ENCODE results near the gene SLC16A10.
"Not testable (repeated sequence)": the region's sequence is repeated elsewhere in the genome, so short reads cannot be mapped to it uniquely, and the experiment has no call there.

Gene SLC16A10

GRCh38 chr6:111187874-111188273 is 100.6 kb downstream of the SLC16A10 start:
- no peak for DNase-seq (ENCODE audit: low spot score)

GRCh38 chr6:111189666-111190210 is 102.4 kb downstream of the SLC16A10 start:
- DNase-seq (ENCODE audit: low spot score), result not testable (repeated sequence)

DNA sequence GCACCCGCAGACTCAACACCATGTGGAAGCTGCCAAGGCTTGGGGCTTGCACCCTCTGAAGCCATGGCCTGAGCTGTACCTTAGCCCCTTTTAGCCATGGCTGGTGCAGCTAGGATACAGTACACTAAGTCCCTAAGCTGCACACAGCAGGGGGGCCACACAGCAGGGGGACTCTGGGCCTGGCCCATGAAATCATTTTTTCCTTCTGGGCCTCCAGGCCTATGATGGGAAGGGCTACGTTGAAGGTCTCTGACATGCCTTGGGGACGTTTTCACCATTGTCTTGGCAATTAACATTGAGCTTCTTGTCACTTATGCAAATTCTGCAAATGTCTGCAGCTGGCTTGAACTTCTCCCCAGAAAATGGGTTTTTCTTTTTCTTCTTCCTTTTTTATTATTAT is 103.3 kb downstream of the SLC16A10 start:
- DNase-seq (ENCODE audit: low spot score), result no peak

DNA sequence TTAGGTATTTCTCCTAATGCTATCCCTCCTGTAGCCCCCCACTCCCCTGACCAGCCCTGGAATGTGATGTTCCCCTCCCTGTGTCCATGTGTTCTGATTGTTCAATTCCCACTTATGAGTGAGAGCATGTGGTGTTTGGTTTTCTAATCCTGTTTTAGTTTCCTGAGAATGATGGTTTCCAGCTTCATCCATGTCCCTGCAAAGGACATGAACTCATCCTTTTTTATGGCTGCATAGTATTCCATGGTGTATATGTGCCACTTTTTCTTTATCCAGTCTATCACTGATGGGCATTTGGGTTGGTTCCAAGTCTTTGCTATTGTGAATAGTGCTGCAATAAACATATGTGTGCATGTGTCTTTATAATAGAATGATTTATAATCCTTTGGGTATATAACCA is 103.8 kb downstream of the SLC16A10 start:
- not testable (repeated sequence) for DNase-seq (ENCODE audit: low spot score)

GRCh38 chr6:111192911-111193555 is 105.7 kb downstream of the SLC16A10 start:
- no peak for DNase-seq (ENCODE audit: low spot score)

DNA sequence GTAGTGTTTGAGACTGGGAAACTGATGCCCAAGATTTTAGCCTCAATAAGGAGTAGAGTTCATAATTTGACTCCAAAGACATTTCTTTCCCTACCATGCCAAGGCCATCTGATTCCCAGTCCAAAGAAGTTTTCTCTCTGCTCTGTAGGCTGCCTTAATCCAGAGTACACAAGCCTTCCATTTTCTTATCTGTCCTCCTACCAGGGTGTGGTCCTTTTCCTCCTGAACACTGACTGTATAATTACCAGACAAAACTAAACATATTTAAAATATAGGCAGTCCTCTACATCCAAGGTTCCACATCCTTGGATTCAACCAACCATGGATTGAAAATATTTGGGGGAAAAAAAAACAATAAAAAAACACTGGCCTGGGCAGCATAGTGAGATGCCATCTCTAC is 108.4 kb downstream of the SLC16A10 start:
- DNase-seq (ENCODE audit: low spot score), result no peak

DNA sequence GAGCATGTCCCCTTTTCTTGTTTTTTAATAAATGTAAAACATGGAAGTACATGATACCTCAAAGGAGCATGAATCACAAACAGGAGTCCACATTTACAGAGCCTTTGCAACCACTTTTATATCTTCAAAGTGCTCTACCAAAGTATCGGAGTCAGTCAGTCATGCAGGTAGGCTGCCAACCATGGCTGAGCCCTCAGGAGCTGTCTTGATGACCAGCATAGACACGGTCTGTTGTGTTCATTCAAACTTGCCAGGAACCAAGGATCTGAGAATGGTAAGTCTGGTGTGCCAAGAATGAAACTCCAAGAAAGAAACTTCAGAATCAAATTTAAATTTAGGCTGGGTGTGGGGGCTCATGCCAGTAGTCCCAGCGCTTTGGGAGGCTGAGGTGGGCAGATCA is 111.5 kb downstream of the SLC16A10 start:
- no peak for DNase-seq (ENCODE audit: low spot score)

GRCh38 chr6:111199935-111200334 is 112.6 kb downstream of the SLC16A10 start:
- DNase-seq (ENCODE audit: low spot score), result no peak

DNA sequence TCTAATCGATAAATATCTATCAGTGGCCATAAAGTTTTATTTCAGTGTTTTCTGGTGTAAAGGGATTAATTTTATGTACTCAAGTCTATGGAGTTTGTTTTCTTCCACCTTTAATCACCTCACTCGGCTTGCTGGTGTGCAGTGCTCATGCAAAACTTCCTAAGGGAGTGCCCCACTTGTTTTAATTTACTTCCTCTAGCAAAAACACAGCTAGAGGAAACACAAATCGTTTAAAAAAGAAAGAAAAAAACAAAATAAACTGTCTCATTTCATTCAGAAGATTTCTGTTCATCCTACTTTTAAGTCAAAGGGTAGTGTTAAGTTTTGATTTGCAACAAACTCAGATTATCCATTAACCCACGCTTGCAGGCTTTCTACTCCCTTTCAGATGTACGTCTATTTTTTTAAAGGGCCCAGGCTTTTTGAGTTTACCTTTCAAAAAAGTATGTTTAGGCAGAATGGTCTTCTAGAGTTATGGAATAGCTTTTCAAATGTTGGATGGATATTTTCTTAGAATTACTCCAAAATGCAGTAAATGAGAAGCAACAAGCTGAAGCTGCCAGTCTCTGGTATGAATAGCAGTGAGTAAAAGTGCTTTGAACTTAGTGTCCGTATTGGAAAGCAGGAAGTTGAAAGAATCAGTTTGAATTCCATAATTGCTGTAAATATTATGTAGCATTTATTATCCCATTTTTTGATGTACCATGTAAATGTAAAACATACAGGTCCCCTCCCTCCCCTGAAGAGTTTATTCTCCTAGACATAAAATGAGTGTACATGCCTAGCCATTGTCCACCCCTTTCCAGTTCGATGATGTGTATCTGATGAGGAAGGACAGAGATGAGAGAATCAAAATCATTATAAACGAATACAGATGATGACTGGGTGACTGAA is 113.3 kb downstream of the SLC16A10 start:
- no peak for DNase-seq (ENCODE audit: low spot score)

GRCh38 chr6:111201244-111201554 is 113.9 kb downstream of the SLC16A10 start:
- no peak for DNase-seq (ENCODE audit: low spot score)

- DNase-seq (ENCODE audit: low spot score), result no peak
Measured at GRCh38 chr6:111201764-111202163, 114.5 kb downstream of the SLC16A10 start.

DNA sequence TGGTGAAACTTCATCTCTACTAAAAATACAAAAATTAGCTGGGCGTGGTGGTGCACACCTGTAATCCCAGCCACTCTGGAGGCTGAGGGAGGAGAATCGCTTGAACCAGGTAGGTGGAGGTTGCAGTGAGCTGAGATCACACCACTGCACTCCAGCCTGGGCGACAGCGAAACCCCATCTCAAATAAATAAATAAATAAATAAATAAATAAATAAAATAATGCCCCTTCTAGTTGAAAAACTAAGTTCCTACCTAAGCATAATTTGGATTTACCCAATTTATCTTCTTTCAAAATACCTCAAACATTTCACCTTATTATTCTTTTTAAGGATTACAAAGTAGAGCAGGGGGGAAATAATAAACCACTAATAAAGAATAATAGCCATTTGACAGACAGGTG is 116.2 kb downstream of the SLC16A10 start:
- DNase-seq (ENCODE audit: low spot score), result not testable (repeated sequence)

DNA sequence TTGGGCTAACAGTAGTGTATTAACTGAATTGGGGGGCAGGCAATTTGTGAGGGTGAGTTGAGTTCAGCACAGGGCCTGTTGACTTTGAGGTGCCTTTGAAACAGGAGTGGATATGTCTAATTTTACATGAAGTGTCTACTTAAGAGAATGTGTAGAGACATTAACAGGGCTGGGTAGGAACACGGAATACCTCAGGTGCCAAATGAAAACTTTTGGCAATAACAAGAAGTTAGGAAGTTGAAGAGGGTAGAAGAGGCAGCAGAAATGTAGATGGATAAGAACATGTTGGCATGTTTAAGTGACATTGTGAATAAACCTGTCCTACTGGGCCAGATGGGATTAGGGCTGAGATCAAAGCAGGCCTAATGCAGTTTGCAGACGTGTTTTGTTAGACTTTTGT is 117.0 kb downstream of the SLC16A10 start:
- DNase-seq (ENCODE audit: low spot score), result no peak

- DNase-seq (ENCODE audit: low spot score), result no peak
Measured at GRCh38 chr6:111204881-111205280, 117.6 kb downstream of the SLC16A10 start.

GRCh38 chr6:111205502-111205901 is 118.2 kb downstream of the SLC16A10 start:
- DNase-seq (ENCODE audit: low spot score), result no peak

- no peak for DNase-seq (ENCODE audit: low spot score)
Measured at GRCh38 chr6:111207141-111207858, 120.0 kb downstream of the SLC16A10 start.

DNA sequence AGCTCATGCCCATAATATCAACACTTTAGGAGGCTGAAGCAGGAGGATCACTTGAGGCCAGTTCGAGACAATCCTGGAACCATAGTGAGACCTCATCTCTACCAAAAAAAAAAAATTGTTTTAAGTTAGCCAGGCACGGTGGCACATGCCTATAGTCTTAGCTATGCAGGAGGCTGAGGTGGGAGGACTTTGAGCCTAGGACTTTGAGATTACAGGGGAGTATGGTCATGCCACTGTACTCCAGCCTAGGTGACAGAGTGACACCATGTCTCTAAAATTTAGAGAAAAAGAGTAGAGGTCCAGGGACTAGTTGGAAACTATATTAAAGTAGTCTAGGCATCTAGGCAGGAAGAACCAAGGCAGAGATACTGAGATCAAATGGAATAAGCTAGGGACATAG is 121.6 kb downstream of the SLC16A10 start:
- DNase-seq (ENCODE audit: low spot score), result no peak

DNA sequence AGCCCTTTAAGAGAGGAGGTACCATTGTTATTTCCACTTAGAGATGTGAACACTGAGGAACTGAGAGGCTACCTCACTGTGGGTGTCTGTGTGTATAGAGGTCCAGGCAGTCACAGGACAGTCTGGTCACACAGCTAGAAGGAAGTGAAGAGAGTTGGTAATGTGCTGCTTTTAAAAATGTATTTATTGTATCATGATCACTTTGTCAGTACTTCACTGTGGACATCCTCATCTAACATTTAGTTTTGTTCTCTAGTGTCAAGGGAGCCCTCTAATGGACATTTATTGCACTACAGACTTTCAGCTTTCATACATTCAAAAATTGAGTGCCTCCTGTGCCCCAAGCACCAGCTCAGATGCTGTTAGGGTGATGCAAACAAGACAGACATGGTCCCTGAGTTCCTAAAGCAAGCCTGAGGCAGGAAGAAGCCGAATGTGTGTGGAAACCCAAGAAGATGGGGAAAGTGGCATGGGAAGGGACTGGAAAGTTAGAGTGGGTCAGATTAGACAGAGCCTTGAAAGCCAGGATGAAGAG is 123.0 kb downstream of the SLC16A10 start:
- peak; percentile 78 for DNase-seq (ENCODE audit: low spot score)

- no peak for DNase-seq (ENCODE audit: low spot score)
Measured at GRCh38 chr6:111211411-111212030, 124.2 kb downstream of the SLC16A10 start.

DNA sequence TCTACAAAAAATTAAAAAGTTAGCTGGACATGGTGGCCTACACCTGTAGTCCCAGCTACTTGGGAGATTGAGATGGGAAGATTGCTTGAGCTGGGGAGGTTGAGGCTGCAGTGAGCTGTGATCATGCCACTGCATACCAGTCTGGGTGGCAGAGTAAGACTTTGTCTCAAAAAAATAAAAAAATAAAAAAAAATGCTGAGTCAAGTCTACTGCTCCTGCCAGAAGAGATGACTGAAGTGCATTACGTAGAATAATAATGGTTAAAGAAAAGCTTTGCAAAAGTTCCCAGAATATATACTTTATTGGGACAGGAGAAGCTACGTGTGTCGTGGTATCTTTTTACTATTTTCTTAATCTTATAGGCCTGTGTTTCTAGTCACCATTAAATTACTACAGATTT is 125.3 kb downstream of the SLC16A10 start:
- DNase-seq (ENCODE audit: low spot score), result no peak

- no peak for DNase-seq (ENCODE audit: low spot score)
Measured at GRCh38 chr6:111215131-111215530, 127.8 kb downstream of the SLC16A10 start.

- DNase-seq (ENCODE audit: low spot score), result no peak
Measured at GRCh38 chr6:111219785-111220184, 132.5 kb downstream of the SLC16A10 start.
